Neural crest cell (in vitro differentiated cells): ENCODE results near the gene TBCD. TPM values are rescaled to one million over a fixed set of nuclear protein-coding genes. Genes with fewer than 3 reads are reported as not detected.

ENCODE experiments used
- DNase-seq: peaks from one replicate; pipeline ENCODE4 v3.0.0; 2021; ENCODE audit warnings: low read depth, mixed read lengths, low spot score
- H3K27ac Mint-ChIP-seq: one replicate; pipeline ENCODE4 v1.8.0; 2021; ENCODE audit warnings: mild to moderate bottlenecking, mixed read lengths; ENCODE audit not compliant: unreplicated experiment
- H3K27me3 Mint-ChIP-seq: 2 replicates; pipeline ENCODE4 v1.8.0; 2021; ENCODE audit warnings: low read depth, mild to moderate bottlenecking, mixed read lengths
- H3K36me3 Mint-ChIP-seq: 2 replicates; pipeline ENCODE4 v1.8.0; 2021; ENCODE audit warnings: low read depth, mild to moderate bottlenecking, mixed read lengths
- H3K4me1 Mint-ChIP-seq: 2 replicates; pipeline ENCODE4 v1.8.0; 2021; ENCODE audit warnings: mixed read lengths
- H3K4me3 Mint-ChIP-seq: one replicate; pipeline ENCODE4 v1.8.0; 2021; ENCODE audit warnings: mild to moderate bottlenecking, mixed read lengths
- H3K9me3 Mint-ChIP-seq: 2 replicates; pipeline ENCODE4 v1.8.0; 2021; ENCODE audit warnings: mixed read lengths
- CTCF ChIP-seq: fragments of 200-600 bp; sonication (generic); conservative IDR thresholded peaks from 2 replicates; pipeline ENCODE4 v1.5.0; 2021; ENCODE audit warnings: antibody characterized with exemption, mild to moderate bottlenecking
- total RNA-seq: library from RNA; stranded (reverse); gene quantifications from 2 replicates; pipeline ENCODE4 v1.2.1, GENCODE V29; 2021

The TBCD gene
- total RNA-seq, 1 donor from 2014 or later: 166 TPM

GRCh38 chr17:82938873-82939620, 187.2 kb downstream of the TBCD start:
- no peak for DNase-seq
- Mint-ChIP-seq H3K36me3 (peaks cover 21% of the 10 kb centered on the region), H3K4me3 (no peak overlapping the region), H3K9me3 (peaks cover 4% of the 10 kb centered on the region), H3K27me3 (no peaks in the 10 kb centered on the region), H3K27ac (no peak overlapping the region), H3K4me1 (no peaks in the 10 kb centered on the region)
- TF ChIP-seq CTCF: no peak

GRCh38 chr17:82939621-82940135, 187.8 kb downstream of the TBCD start:
- Mint-ChIP-seq H3K4me1 (no peaks in the 10 kb centered on the region), H3K27me3 (no peaks in the 10 kb centered on the region), H3K9me3 (peaks cover 9% of the 10 kb centered on the region), H3K4me3 (no peak overlapping the region), H3K36me3 (peaks cover 27% of the 10 kb centered on the region), H3K27ac (no peak overlapping the region)
- TF ChIP-seq CTCF: no peak
- no peak for DNase-seq

GRCh38 chr17:82940226-82941020, 188.6 kb downstream of the TBCD start:
- H3K4me1 Mint-ChIP-seq: no peaks in the 10 kb centered on the region
- H3K27me3 Mint-ChIP-seq: no peaks in the 10 kb centered on the region
- peaks cover 16% of the 10 kb centered on the region for H3K9me3 Mint-ChIP-seq
- no peak overlapping the region for H3K27ac Mint-ChIP-seq
- DNase-seq: no peak
- no peak for TF ChIP-seq CTCF
- no peak overlapping the region for H3K4me3 Mint-ChIP-seq
- peaks cover 35% of the 10 kb centered on the region for H3K36me3 Mint-ChIP-seq

GRCh38 chr17:82941021-82942001, 189.4 kb downstream of the TBCD start:
- Mint-ChIP-seq H3K27me3 (no peaks in the 10 kb centered on the region), H3K4me3 (no peak overlapping the region), H3K4me1 (no peaks in the 10 kb centered on the region), H3K9me3 (peaks cover 22% of the 10 kb centered on the region), H3K36me3 (peaks cover 40% of the 10 kb centered on the region), H3K27ac (no peak overlapping the region)
- no peak for TF ChIP-seq CTCF
- no peak for DNase-seq
